Fibroblast of peridontal ligament (primary cell): Measurements from ENCODE around the gene CCNY.
"Not testable (repeated sequence)": the region's sequence is repeated elsewhere in the genome, so short reads cannot be mapped to it uniquely, and the experiment has no call there.

Experiments used
- DNase-seq: peaks from one replicate; pipeline ENCODE4 v3.0.0-alpha.2; 2010; ENCODE audit errors: extremely low read depth

The CCNY gene

DNA sequence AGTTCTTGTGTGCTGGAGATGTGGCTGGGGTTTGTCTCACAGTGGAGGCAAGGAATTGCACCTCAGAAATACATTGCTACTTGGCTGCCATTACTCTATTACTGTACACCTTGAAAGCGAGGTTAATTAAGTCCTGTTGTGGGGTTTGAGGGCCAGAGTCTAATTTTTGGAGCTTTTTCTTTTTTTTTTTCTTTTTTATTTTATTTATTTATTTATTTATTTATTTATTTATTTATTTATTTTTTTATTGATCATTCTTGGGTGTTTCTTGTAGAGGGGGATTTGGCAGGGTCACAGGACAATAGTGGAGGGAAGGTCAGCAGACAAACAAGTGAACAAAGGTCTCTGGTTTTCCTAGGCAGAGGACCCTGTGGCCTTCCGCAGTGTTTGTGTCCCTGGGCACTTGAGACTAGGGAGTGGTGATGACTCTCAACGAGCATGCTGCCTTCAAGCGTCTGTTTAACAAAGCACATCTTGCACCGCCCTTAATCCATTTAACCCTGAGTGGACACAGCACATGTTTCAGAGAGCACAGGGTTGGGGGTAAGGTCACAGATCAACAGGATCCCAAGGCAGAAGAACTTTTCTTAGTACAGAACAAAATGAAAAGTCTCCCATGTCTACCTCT lies 69.8 kb downstream of the CCNY start:
- DNase-seq: not testable (repeated sequence)

- not testable (repeated sequence) for DNase-seq
These were observed 71.4 kb downstream of the CCNY start for GRCh38 chr10:35407696-35408095.

GRCh38 chr10:35409094-35409582 lies 72.8 kb downstream of the CCNY start:
- DNase-seq: peak; percentile 86

GRCh38 chr10:35409808-35410207 lies 73.5 kb downstream of the CCNY start:
- no peak for DNase-seq

GRCh38 chr10:35412003-35412723 lies 75.9 kb downstream of the CCNY start:
- DNase-seq: no peak

DNA sequence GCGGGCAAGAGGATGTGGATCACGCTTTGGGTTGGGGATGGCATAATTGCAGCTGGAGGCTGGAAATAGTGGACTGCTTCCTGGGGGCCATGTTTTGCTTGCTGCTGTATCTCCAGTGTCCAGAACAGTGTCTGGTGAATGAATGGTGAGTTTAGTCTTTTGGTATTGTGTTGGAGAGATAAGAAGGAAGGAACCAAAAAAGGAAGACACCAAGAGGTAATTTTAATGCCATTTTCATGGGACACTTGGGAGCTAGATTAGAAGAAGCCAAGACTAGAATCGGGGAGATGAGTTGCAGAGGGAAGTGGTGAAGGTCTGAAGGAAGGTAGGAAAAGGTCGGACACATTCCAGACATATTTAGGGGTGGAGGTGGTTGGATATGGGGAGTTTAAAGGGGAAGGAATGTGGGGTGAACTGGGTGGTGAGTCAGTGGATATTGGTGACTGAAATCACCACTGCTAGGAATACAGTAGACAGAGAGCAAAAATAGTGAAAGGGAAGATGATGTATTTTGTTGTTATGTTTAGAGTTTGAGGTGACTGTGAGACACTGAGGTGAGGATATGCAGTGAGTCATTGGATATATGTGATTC lies 76.7 kb downstream of the CCNY start:
- no peak for DNase-seq

DNA sequence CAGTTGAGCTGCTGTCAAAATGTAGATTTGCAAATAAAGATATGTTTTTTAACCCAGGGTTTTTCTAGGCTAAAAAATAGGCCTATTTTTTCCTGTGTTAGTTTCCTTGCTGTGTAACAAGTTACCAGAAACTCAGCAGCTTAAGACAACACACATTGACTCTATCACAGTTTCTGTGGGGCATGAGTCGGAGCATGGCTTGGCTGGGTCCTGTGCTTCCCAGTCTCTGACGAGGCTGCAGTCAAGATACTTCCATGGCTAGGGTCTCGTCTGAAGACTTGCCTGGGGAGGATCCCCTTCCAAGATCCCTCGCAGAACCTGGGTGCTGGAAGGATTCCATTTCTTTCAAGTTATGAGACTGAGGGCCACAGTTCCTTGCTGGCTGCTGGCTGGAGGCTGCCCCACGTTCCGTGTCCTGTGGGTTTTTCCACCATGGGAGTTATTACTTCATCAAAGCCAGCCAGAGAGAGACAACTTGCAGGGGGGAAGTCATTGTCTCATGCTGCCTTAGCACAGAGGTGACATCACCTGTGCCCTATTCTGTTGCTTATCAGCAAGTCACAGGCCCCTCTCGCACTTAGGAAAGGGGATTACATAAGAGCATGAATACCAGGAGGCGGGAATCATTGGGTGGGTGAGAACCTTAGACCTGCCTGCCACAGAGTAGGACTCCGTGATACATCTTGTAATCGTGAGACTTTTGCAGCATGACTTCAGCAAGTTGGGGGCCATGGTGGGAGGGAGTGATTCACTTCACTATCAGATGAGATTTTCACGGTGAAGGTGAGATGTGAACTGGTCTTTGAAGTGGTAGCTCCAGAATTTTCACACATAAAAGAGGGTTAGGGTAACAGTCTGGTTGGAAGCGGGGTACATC lies 77.9 kb downstream of the CCNY start:
- no peak for DNase-seq

- no peak for DNase-seq
These were observed 79.2 kb downstream of the CCNY start for GRCh38 chr10:35415505-35415904.

DNA sequence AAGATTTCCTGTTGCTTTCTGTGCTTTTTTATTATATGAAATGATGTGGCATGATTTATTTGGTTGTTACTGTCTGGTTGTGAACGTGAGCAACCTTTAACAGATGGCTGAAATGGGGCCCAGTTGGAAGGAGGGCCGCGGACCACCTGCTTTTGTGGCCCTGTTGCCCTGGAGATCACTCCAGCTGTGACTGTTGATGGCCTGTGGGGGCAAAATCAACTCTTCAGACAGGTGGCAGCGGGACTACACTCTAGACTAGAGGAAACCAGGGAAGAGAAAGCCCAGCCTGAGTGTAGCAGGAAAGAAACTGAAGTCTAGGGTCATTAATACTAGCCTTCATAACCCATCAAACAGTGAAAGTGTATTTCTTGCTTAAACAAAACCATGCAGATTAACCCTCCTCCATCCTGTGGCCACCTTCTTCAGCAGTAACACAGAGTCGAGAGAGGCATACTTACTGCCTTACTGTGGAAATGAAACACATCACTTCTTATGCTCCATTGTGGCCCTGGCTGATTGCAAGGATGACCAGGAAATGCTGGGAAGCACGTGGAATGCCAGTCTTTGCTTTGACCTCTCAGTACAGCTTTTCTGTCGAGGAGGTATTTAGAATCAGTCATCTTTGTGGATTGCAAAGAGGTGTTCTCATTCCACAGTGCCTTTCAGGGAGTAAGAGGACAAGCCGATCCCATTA lies 80.5 kb downstream of the CCNY start:
- DNase-seq: no peak

DNA sequence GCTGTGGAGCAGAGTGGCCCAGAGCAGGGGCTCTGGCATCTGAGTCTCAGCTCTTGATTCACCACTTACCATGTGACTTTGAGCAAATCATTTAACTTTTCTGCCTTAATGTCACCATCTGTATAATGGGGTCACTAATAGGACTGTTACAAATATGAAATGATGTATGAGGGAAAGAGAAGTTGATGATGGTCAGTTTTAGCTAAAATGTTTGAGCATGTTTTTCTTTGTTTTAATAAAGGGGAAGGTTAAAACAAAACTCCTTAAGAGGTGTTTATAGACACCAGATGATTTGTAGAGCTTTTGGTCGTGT lies 81.0 kb downstream of the CCNY start:
- DNase-seq: no peak

DNA sequence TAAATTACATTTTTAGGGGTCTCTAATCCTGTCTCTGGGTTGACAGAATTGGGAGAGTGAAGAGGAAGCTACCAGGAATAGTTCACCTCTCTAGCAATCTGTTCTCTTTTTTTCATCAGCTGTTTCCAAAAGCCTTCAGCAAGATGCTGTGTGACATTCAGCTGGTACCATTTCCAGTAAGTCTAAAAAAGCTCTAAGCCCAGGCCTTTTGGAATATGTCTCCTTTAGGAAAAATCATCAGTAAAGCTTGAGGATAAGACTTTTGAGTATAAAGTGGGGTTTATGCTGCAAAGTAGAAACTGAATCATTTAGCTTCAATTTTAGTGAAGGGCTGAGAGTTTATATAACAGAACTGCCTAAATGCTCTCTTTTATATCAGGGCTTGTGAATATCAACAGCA lies 81.5 kb downstream of the CCNY start:
- no peak for DNase-seq

DNA sequence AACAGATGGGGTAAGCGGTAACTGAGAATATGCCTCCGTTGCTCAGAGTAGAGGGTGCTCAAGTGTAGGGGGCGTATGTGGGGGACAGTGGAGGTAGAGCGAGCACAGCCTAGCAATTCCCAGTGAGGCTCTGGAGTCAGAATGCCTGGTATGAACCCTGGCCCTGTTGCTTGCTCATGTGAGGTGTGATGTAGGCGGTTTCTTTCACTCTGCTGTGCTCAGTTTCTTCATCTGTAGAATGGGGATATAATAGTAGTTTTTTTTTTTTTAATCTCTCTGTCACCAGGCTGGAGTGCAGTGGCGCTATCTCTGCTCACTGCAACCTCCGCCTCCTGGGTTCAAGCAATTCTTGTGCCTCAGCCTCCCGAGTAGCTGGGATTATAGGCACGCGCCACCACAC lies 82.3 kb downstream of the CCNY start:
- not testable (repeated sequence) for DNase-seq

GRCh38 chr10:35420044-35420443 lies 83.7 kb downstream of the CCNY start:
- no peak for DNase-seq

DNA sequence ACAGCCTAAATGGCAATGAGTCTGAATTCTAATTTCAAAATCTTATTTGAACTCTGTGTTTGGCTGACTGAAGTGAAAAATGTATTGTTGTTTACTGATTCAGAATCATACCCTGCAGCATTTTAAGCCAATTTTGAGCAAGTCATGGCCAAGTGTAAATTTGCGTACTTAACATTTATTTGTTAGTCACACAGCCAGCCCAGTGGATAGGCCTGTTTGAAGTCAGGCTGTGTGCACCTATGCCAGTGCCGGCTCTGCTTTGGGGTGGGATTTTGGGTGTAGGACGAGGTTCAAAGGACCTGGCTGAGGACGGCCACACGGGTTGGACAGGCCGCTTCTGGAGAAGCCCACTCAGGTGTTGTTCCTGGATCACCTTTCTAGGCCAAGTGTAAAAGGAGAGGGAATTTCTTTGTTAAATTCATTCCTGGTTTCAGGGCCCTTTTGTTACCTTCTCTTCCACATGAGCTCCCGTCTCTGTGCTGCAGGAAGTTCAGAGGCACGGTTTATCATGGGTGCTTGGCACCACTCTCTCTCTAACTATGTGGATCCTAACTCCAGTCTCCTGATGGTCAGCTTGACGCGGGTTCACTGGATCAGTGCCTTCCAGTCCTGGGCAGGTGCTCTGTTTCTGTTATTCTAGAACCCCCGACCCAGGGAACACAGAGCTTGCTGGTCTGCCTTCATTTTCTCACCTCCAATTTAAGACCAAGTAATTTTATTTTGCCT lies 84.7 kb downstream of the CCNY start:
- no peak for DNase-seq

DNA sequence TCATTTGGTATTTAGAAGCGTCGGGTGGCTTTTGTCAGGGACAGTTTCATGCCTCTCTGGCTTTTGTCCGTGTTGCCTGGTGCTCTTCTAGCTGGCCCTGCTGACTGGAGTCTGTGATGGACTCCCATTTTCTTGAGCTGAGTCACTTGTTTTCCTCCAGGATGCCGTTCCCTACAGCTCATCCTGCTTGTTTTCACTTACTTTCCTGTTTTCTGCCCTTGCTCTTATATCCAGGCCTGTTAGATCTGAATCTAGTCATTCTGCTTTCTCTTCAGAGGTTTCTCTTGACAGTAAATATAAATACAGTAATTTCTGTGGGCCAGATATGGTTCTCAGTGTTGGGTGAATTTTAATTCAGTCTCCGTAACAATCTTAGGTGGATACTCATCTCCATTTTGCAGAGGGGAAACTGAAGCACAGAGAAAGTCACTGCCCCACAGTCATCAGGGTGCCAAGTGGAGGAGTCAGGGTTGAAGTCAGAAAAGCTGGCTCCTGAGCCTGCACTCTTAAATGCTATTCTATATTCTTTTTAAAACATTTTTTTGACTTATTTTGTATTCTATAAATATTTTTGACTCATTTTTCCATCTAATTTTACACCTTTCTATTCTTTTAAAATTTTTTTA lies 85.4 kb downstream of the CCNY start:
- peak; percentile 85 for DNase-seq

- DNase-seq: no peak
These were observed 85.9 kb downstream of the CCNY start for GRCh38 chr10:35422228-35422627.

DNA sequence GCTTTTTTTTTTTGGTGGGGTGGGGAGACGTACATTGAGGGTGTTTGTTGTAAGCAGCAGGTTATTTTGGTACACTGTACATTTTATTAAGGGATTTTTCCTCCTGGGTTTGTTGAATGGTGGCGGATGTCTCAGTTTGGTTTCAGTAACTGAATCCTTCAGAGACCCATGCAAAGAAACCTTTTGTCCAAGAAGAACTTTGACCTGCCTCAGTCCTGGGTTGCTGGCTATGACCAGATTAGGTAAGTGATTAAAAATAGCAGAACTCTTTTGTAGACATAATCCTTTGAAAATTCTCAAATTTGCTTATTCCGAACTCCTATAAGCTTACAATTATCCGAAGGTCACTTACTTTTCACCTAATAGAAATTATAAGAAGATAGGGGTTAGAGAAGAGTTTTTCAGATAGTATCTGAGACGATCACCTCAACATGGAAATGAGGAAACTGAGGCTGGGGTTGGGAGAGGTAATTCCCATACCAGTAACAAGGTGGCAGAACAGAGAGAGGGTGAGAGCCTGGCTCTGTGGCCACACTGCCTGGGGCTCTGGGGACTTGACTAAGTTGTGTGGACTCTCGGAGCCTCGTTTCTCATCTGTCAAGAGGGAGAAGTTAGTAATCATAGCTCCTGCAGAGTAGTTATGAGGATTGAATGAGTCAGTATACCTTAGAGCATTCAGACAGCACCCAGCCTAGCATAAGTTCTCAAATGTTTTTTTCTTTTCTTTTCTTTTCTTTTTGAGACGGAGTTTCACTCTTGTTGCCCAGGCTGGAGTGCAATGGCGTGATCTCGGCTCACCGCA lies 87.4 kb downstream of the CCNY start:
- DNase-seq: peak; percentile 51

DNA sequence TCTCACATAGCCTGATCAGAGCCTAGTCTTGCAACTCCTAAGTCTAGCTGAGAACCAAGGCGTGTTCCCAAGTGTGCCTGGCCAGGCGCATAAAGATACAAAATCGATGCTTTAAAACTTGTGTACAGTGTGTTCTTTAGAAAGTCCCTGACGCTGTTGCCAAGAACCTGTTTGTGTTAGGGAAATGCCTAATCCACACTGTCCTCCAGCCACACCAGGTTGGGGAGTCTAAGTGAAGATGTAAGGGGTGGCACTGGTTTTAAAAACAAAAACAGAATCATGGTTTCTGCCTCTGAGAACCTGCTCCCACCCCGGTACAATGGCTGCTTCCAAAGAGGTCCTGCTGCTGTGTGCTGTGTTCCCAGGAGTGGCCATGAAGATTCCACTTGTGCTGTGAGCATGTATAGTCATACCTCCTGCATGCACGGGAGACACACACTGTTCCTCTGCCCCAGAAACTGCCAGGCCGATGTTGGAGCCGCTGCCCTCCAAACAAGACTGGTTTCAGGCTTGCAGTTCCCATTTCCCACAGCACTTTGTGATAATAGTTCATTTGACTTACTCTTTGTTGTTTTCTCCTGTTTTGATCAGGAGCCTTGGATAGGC lies 88.5 kb downstream of the CCNY start:
- DNase-seq: no peak

GRCh38 chr10:35425595-35425994 lies 89.3 kb downstream of the CCNY start:
- DNase-seq: no peak
